H1 (cell line): Measurements from ENCODE around the gene HSD17B4. TPM values are rescaled to one million over a fixed set of nuclear protein-coding genes. Genes with fewer than 3 reads are reported as not detected.
"Not testable (repeated sequence)": the region's sequence is repeated elsewhere in the genome, so short reads cannot be mapped to it uniquely, and the experiment has no call there.

Source experiments
- CTCF ChIA-PET: fragments of 300-600 bp; sonication (Branson Sonifier 250); formaldehyde crosslinking; loops from one replicate; lab custom pipeline; 2021; ENCODE audit not compliant: partially characterized antibody; lab: Charles Lee
- POLR2A ChIA-PET: fragments of 300-600 bp; sonication (Branson Sonifier 250); formaldehyde crosslinking; loops from one replicate; lab custom pipeline; 2021; ENCODE audit warnings: inconsistent platforms; ENCODE audit not compliant: partially characterized antibody; lab: Charles Lee
- DNase-seq, 2 experiments: peaks; one replicate each; pipeline versions ENCODE4 v3.0.0 to v3.0.0-alpha.2; 2010 to 2022; ENCODE audit warnings: low spot score in 2 of 2, low read depth in 1 of 2, mixed read lengths in 1 of 2
- FAIRE-seq: peaks from 2 replicates; lab custom pipeline; 2011; peaks lifted over from hg19 to GRCh38; lab: Jason Lieb, UNC
- H2AFZ ChIP-seq: 2 replicates; pipeline ENCODE4 v1.8.1; 2012; ENCODE audit warnings: low read length, inconsistent platforms
- H2AK5ac ChIP-seq: 2 replicates; pipeline ENCODE4 v1.6.1; 2013; ENCODE audit warnings: low read depth, low read length
- H2BK120ac ChIP-seq: replicated peaks from 2 replicates; pipeline ENCODE3; 2013; ENCODE audit warnings: low read depth, low read length, inconsistent platforms
- H2BK12ac ChIP-seq: 2 replicates; pipeline ENCODE4 v1.6.1; 2013; ENCODE audit warnings: low read depth, low read length
- H2BK15ac ChIP-seq: 2 replicates; pipeline ENCODE4 v1.6.1; 2013; ENCODE audit warnings: low read length
- H2BK20ac ChIP-seq: 2 replicates; pipeline ENCODE4 v1.6.1; 2013; ENCODE audit warnings: low read length
- H2BK5ac ChIP-seq: 2 replicates; pipeline ENCODE4 v1.6.1; 2013; ENCODE audit warnings: low read depth, low read length
- H3K14ac ChIP-seq: 2 replicates; pipeline ENCODE4 v1.6.1; 2013; ENCODE audit warnings: inconsistent platforms; ENCODE audit not compliant: insufficient read length
- H3K18ac ChIP-seq: 2 replicates; pipeline ENCODE4 v1.6.1; 2013; ENCODE audit warnings: low read length; ENCODE audit errors: extremely low read depth
- H3K23ac ChIP-seq: 2 replicates; pipeline ENCODE4 v1.6.1; 2013; ENCODE audit warnings: inconsistent platforms; ENCODE audit not compliant: insufficient read length
- H3K23me2 ChIP-seq: 2 replicates; pipeline ENCODE4 v1.6.1; 2013; ENCODE audit warnings: low read depth, low read length
- H3K27ac ChIP-seq: 2 replicates; pipeline ENCODE4 v1.6.1; 2011; ENCODE audit warnings: low read depth, low read length, inconsistent platforms
- H3K27me3 ChIP-seq, 4 experiments: replicated peaks in 1 of 4; 1 replicate in 1 of 4; 2 replicates in 3 of 4; pipeline versions ENCODE4 v1.6.1 to v1.8.1; 2011 to 2013; ENCODE audit warnings: low read length in 3 of 4, mild to moderate bottlenecking in 3 of 4, inconsistent platforms in 2 of 4, mixed read lengths in 2 of 4, moderate library complexity in 1 of 4; ENCODE audit not compliant: control insufficient read depth in 3 of 4, insufficient read depth in 3 of 4; ENCODE audit errors: extremely low read depth in 1 of 4
- H3K36me3 ChIP-seq, 4 experiments: 2 replicates each; pipeline versions ENCODE4 v1.6.1 to v1.8.1; 2011 to 2013; ENCODE audit warnings: mild to moderate bottlenecking in 4 of 4, low read length in 3 of 4, moderate library complexity in 2 of 4, control low read depth in 1 of 4, inconsistent platforms in 1 of 4; ENCODE audit not compliant: insufficient read depth in 4 of 4, control insufficient read depth in 2 of 4
- H3K4ac ChIP-seq: replicated peaks from 2 replicates; pipeline ENCODE3; 2013; ENCODE audit warnings: low read length, low read depth, mixed read lengths, inconsistent platforms; ENCODE audit not compliant: insufficient read length
- H3K4me1 ChIP-seq, 4 experiments: replicated peaks in 1 of 4; 1 replicate in 1 of 4; 2 replicates in 3 of 4; pipeline versions ENCODE4 v1.6.1 to v1.8.1; 2011 to 2013; ENCODE audit warnings: low read length in 3 of 4, inconsistent platforms in 2 of 4, mixed read lengths in 1 of 4; ENCODE audit not compliant: insufficient read depth in 4 of 4, control insufficient read depth in 3 of 4
- H3K4me2 ChIP-seq, 2 experiments: 2 replicates each; pipeline versions ENCODE4 v1.6.1 to v1.8.1; 2011 to 2013; ENCODE audit warnings: low read depth in 2 of 2, low read length in 2 of 2, control low read depth in 1 of 2, inconsistent platforms in 1 of 2, mild to moderate bottlenecking in 1 of 2; ENCODE audit not compliant: insufficient read depth in 1 of 2
- H3K4me3 ChIP-seq, 4 experiments: fragments of 200-600, 300-600 bp in 1 of 4; sonication (generic), shearing (Covaris generic), sonication (Bioruptor Twin) in 1 of 4; 2 replicates each; pipeline versions ENCODE4 v1.5.1 to v1.8.1; 2011 to 2016; ENCODE audit warnings: low read length in 4 of 4, low read depth in 3 of 4, control low read depth in 2 of 4, inconsistent platforms in 2 of 4, mild to moderate bottlenecking in 2 of 4, mixed read lengths in 1 of 4, moderate library complexity in 1 of 4; ENCODE audit not compliant: insufficient read depth in 2 of 4; ENCODE audit errors: extremely low read depth in 1 of 4
- H3K56ac ChIP-seq: replicated peaks from 2 replicates; pipeline ENCODE3; 2013; ENCODE audit warnings: low read depth, mild to moderate bottlenecking, mixed read lengths, low read length, inconsistent platforms; ENCODE audit not compliant: insufficient read length
- H3K79me1 ChIP-seq: 2 replicates; pipeline ENCODE4 v1.6.1; 2013; ENCODE audit warnings: low read depth, low read length, control low read depth
- H3K79me2 ChIP-seq, 2 experiments: 2 replicates each; pipeline versions ENCODE4 v1.6.1 to v1.8.1; 2012 to 2013; ENCODE audit warnings: low read length in 2 of 2, mild to moderate bottlenecking in 2 of 2, inconsistent platforms in 1 of 2; ENCODE audit not compliant: insufficient read depth in 2 of 2, control insufficient read depth in 1 of 2
- H3K9ac ChIP-seq, 4 experiments: replicated peaks in 1 of 4; 1 replicate in 1 of 4; 2 replicates in 3 of 4; pipeline versions ENCODE4 v1.6.1 to v1.8.1; 2011 to 2013; ENCODE audit warnings: low read depth in 3 of 4, low read length in 3 of 4, control low read depth in 2 of 4, mild to moderate bottlenecking in 2 of 4, moderate library complexity in 2 of 4, inconsistent platforms in 1 of 4; ENCODE audit errors: extremely low read depth in 1 of 4
- H3K9me3 ChIP-seq, 2 experiments: 2 replicates each; pipeline versions ENCODE4 v1.6.1 to v1.8.1; 2012 to 2013; ENCODE audit warnings: mild to moderate bottlenecking in 2 of 2, moderate library complexity in 2 of 2, control low read depth in 1 of 2, inconsistent platforms in 1 of 2, low read depth in 1 of 2, low read length in 1 of 2, mixed read lengths in 1 of 2; ENCODE audit not compliant: insufficient read depth in 2 of 2
- H4K20me1 ChIP-seq, 2 experiments: replicated peaks in 1 of 2; 2 replicates each; pipeline versions ENCODE3 to v1.8.1; 2011 to 2013; ENCODE audit warnings: inconsistent platforms in 2 of 2, low read length in 2 of 2, mild to moderate bottlenecking in 1 of 2; ENCODE audit not compliant: insufficient read depth in 2 of 2, control insufficient read depth in 1 of 2
- H4K5ac ChIP-seq: 2 replicates; pipeline ENCODE4 v1.6.1; 2013; ENCODE audit warnings: low read length, low read depth, mixed read lengths, inconsistent platforms; ENCODE audit not compliant: insufficient read length
- H4K8ac ChIP-seq: 2 replicates; pipeline ENCODE4 v1.8.0; 2013; ENCODE audit warnings: mild to moderate bottlenecking, moderate library complexity, low read length, inconsistent platforms; ENCODE audit not compliant: insufficient read depth; ENCODE audit errors: extremely low read depth
- H4K91ac ChIP-seq: replicated peaks from 2 replicates; pipeline ENCODE3; 2013; ENCODE audit warnings: low read length, mixed read lengths, inconsistent platforms; ENCODE audit not compliant: insufficient read length
- WGBS, 2 experiments: shearing (Covaris generic) in 1 of 2; methylation state at CpG; one replicate each; pipeline versions ENCODE4 v1.1.6 to v1.1.7; 2013 to 2015; ENCODE audit warnings: low lambda C conversion rate in 2 of 2, mixed read lengths in 2 of 2, inconsistent platforms in 1 of 2, low coverage in 1 of 2, missing lambda C conversion rate in 1 of 2; ENCODE audit not compliant: insufficient replicate concordance in 2 of 2, insufficient coverage in 1 of 2, insufficient read length in 1 of 2; ENCODE audit errors: extremely low coverage in 1 of 2, missing lambda C conversion rate in 1 of 2; 5-methylcytosine and 5-hydroxymethylcytosine counted together
- polyA plus RNA-seq, 7 experiments: library from polyadenylated mRNA; depleted of rRNA in 3 of 7; stranded (reverse) in 5 of 7; unstranded in 2 of 7; fragments of >200 nt in 5 of 7; fragments of 200-250 nt in 2 of 7; gene quantifications; 1 replicate in 5 of 7; 2 replicates in 1 of 7; 4 replicates in 1 of 7; pipeline versions ENCODE4 v1.2.1 to v1.2.3, GENCODE V29; 2011 to 2013; ENCODE audit warnings: missing spikeins in 2 of 7, mixed read lengths in 2 of 7
- total RNA-seq: library from RNA; stranded (reverse); fragmentation: NEBNext Ultra II Directional; extraction: Animal tissue kit (Norgen Biotek cat#: 25700); gene quantifications from 2 replicates; pipeline ENCODE4 v1.2.1, GENCODE V29; 2021

The HSD17B4 gene
- total and polyA plus RNA-seq, 2 of the 8 experiments (the other 6 are each of a cell fraction or from before 2014, with no cell fraction given), result 305 to 369 TPM

DNA sequence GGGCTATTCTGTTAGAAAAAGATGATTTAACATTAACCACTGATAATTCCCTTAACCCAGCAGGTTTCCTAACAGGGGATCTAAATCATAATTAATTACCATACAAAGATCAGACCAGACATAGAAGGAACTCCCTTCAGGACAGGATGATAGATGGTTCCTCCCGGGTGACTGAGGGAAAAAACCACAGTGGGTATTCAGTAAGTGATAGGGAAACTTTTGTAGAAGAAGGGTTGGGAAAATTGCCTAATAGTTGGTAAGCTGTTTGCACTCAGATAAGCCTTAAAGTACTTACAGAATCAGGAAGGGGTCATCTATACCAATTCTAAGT lies 13.7 kb upstream of the HSD17B4 start:
- H2BK15ac ChIP-seq, H3K27ac ChIP-seq, H3K27me3 ChIP-seq, H3K79me1 ChIP-seq, H2AFZ ChIP-seq, H3K79me2 ChIP-seq, H3K18ac ChIP-seq, H4K91ac ChIP-seq, H3K4me3 ChIP-seq, H3K9ac ChIP-seq, H2BK20ac ChIP-seq, H3K14ac ChIP-seq, H3K4me2 ChIP-seq, H3K4me1 ChIP-seq, POLR2A ChIA-PET, H2BK120ac ChIP-seq, H3K4ac ChIP-seq, H2AK5ac ChIP-seq, H4K5ac ChIP-seq, FAIRE-seq, H3K23ac ChIP-seq, H4K8ac ChIP-seq, H3K56ac ChIP-seq, H3K23me2 ChIP-seq, H3K36me3 ChIP-seq, H4K20me1 ChIP-seq, DNase-seq, H2BK5ac ChIP-seq, H2BK12ac ChIP-seq: not testable (repeated sequence)
- CTCF ChIA-PET, result interaction anchor here (1.2 kb wide), 1 partner anchor 128 kb away, joined by 3 read pairs; no protein-coding TSS in a partner anchor
- H3K9me3 ChIP-seq, result peaks cover 3 to 14% of the 10 kb centered on the region in 2 experiments; a peak in 3 of 4 replicates
- WGBS, 2 experiments, result 94% methylated on average over 1 of the region's 1 CpG; no CpG with 5 or more reads in 1 of the 2 experiments
